ENCODE data around the gene SHTN1. TPM values are rescaled to one million over a fixed set of nuclear protein-coding genes. Genes with fewer than 3 reads are reported as not detected.

SHTN1 gene
- total and polyA plus RNA-seq, 7 donors = 4.1 to 12.5 (median 6.1) TPM

DNA sequence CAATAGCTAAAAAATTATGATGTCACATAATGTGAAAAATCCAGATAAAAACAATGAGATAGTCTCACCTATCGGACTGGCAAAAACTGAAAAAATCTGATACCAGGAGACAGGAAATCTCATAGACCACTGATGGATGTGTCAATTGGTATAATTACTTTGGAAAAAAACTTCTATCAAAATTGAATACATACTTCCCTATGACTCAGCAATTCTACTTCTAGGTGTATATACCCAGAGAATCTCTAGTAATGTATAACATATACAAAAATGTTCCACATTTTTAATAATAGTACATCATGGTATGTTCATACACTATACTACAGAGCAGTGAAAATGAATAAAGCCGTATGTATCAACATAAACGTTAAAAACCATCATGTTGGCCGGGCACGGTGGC, 34.9 kb downstream of the SHTN1 start:
- Histone ChIP-seq H3K4me1 (no peaks in the 10 kb centered on the region), H3K36me3 (no peaks in the 10 kb centered on the region), H3K4me3 (no peak overlapping the region), H3K27me3 (no peaks in the 10 kb centered on the region), H3K27ac (no peak overlapping the region), H3K9me3 (no peaks in the 10 kb centered on the region)
- 94% methylated on average over 5 of the region's 5 CpGs for whole genome bisulfite sequencing, 2 donors
- intact Hi-C loops (cut with DNase I) = no loop called here
- TF ChIP-seq POLR2AphosphoS5 (IDR thresholded peaks at IDR 0.05) (no peak), EP300 (IDR thresholded peaks at IDR 0.05) (no peak), POLR2A (IDR thresholded peaks at IDR 0.05) (no peak)
- TF ChIP-seq, protein P1, sequence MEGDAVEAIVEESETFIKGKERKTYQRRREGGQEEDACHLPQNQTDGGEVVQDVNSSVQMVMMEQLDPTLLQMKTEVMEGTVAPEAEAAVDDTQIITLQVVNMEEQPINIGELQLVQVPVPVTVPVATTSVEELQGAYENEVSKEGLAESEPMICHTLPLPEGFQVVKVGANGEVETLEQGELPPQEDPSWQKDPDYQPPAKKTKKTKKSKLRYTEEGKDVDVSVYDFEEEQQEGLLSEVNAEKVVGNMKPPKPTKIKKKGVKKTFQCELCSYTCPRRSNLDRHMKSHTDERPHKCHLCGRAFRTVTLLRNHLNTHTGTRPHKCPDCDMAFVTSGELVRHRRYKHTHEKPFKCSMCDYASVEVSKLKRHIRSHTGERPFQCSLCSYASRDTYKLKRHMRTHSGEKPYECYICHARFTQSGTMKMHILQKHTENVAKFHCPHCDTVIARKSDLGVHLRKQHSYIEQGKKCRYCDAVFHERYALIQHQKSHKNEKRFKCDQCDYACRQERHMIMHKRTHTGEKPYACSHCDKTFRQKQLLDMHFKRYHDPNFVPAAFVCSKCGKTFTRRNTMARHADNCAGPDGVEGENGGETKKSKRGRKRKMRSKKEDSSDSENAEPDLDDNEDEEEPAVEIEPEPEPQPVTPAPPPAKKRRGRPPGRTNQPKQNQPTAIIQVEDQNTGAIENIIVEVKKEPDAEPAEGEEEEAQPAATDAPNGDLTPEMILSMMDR (IDR thresholded peaks at IDR 0.05) = no peak
- no peak for DNase-seq

DNA sequence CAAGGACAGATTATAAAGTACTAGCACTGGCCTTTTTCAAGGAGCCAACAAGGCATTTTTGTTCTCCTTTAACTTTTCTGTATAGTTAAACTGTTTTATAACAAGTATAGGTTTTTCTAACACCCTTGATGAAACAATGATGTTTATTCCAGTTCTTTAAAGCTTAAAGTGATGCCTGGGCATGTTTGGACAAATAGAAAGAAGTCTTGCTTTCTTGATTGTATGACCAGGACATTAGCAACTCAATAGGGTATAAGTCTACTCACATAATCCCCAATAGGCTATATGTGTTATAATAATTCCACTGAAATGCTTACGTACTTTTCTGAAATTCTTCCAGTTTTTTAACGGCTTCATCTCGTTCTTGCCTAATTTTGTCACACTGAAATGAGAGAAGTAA, 36.7 kb downstream of the SHTN1 start:
- Histone ChIP-seq H3K36me3 (no peaks in the 10 kb centered on the region), H3K27ac (no peak overlapping the region), H3K4me3 (no peak overlapping the region), H3K4me1 (no peaks in the 10 kb centered on the region), H3K9me3 (no peaks in the 10 kb centered on the region), H3K27me3 (no peaks in the 10 kb centered on the region)
- WGBS, 2 donors = 85 to 92% methylated on average over 3 of the region's 3 CpGs
- TF ChIP-seq, protein P1 (IDR thresholded peaks at IDR 0.05) = no peak
- TF ChIP-seq POLR2AphosphoS5 (IDR thresholded peaks at IDR 0.05) = no peak
- no peak for TF ChIP-seq EP300 (IDR thresholded peaks at IDR 0.05)
- no peak for TF ChIP-seq POLR2A (IDR thresholded peaks at IDR 0.05)
- intact Hi-C loops (cut with DNase I) = no loop called here
- no peak for DNase-seq

DNA sequence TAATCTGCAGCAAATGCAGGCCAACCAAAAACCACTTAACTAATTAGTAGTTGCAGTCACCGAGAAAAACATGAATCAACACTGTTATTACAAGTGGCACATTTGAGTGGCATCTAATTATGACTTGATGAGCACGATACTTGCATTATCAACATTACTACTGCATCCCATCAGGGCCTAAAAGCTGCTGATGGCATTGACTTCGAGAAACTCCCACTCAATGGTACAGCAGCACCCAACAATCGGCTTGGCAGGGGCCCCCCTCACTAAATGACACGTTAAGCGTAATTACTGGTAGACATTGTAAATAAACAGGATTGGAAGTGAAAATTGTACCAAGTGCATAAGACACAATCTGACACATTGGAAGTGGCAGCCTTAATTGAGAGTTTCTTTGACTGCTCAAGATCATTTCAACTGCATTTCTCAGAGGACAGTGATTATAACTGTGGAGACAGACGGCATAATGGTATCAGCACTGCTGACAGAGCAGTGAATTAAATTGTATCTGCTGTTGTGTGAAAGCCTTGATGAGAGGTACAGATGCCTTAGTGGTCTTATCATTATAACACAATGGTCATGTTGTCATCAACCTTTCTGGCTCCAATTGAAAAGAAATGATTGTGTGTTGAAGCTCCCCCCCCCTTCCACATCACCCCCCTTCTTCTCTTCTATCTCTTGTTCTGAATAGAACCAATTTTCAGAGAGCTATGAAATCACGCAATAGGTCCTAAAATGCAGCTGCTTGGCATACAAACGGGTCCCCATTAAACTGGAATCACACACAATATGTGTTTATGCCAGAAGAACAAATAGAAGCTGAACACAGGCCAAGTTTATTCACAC, 43.4 kb downstream of the SHTN1 start:
- 82 to 86% methylated on average over 9 of the region's 9 CpGs for WGBS, 2 donors
- intact Hi-C loops (cut with DNase I) = no loop called here

GRCh38 chr10:116960066-116960776, 44.8 kb downstream of the SHTN1 start:
- TF ChIP-seq POLR2AphosphoS5 (IDR thresholded peaks at IDR 0.05) (no peak), EP300 (IDR thresholded peaks at IDR 0.05) (no peak), POLR2A (IDR thresholded peaks at IDR 0.05) (no peak)
- TF ChIP-seq, protein P1 (IDR thresholded peaks at IDR 0.05) = no peak
- H3K36me3 ChIP-seq = no peaks in the 10 kb centered on the region
- WGBS, 2 donors = 86 to 93% methylated on average over 5 of the region's 5 CpGs
- no peaks in the 10 kb centered on the region for H3K9me3 ChIP-seq
- intact Hi-C loops (cut with DNase I) = no loop called here
- no peak overlapping the region for H3K4me3 ChIP-seq
- H3K27ac ChIP-seq = no peak overlapping the region
- H3K4me1 ChIP-seq = no peaks in the 10 kb centered on the region
- no peaks in the 10 kb centered on the region for H3K27me3 ChIP-seq
- DNase-seq = no peak

More for the DNA sequence above, 43.4 kb downstream of the SHTN1 start:
- H3K9me3 ChIP-seq = no peaks in the 10 kb centered on the region
- DNase-seq = no peak
- no peak overlapping the region for H3K27ac ChIP-seq
- no peaks in the 10 kb centered on the region for H3K27me3 ChIP-seq
- TF ChIP-seq EP300 (IDR thresholded peaks at IDR 0.05) (no peak), POLR2AphosphoS5 (IDR thresholded peaks at IDR 0.05) (no peak)
- H3K4me3 ChIP-seq = no peak overlapping the region
- H3K36me3 ChIP-seq = no peaks in the 10 kb centered on the region
- H3K4me1 ChIP-seq = no peaks in the 10 kb centered on the region

DNA sequence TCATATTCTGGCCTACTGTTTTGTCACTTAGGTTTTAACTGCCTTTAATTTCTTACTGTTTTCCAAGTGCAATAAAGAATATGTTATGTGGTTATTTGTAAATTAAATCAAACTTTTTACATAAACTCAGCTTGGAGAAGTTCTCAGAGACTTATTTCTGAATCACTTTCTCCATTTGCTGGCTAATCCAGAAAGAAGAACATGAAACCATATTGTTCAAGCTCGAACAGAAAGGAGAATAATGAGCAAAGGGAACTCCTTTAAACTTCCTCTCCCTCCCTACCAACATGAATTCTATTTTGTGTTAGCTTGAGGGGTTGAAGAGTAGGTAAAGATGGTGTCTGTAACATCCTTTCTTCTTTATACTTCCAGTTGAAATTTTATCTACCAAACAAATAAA, 52.3 kb downstream of the SHTN1 start:
- Histone ChIP-seq H3K4me3 (no peak overlapping the region), H3K27ac (no peak overlapping the region), H3K36me3 (no peaks in the 10 kb centered on the region), H3K27me3 (no peaks in the 10 kb centered on the region), H3K9me3 (no peaks in the 10 kb centered on the region), H3K4me1 (peaks cover 0 to 3% (median under 1%) of the 10 kb centered on the region in 4 donors)
- WGBS, 2 donors = 52 to 65% methylated on average over 1 of the region's 1 CpG
- intact Hi-C loops (cut with DNase I) = no loop called here
- DNase-seq = no peak
- TF ChIP-seq POLR2A (IDR thresholded peaks at IDR 0.05) (no peak), POLR2AphosphoS5 (IDR thresholded peaks at IDR 0.05) (no peak), EP300 (IDR thresholded peaks at IDR 0.05) (no peak)
- TF ChIP-seq, protein P1 (IDR thresholded peaks at IDR 0.05) = no peak
